Glomerular visceral epithelial cell (primary cell): Measurements from ENCODE around the gene CREB5.
"Not testable (repeated sequence)": the region's sequence is repeated elsewhere in the genome, so short reads cannot be mapped to it uniquely, and the experiment has no call there.

Experiments used
- DNase-seq: peaks from one replicate; pipeline ENCODE4 v3.0.0-alpha.2; 2016; ENCODE audit errors: extremely low spot score

The CREB5 gene

GRCh38 chr7:28811701-28812430, 399.5 kb downstream of the CREB5 start:
- DNase-seq = no peak

GRCh38 chr7:28812616-28813015, 400.3 kb downstream of the CREB5 start:
- no peak for DNase-seq

GRCh38 chr7:28813243-28813962, 401.1 kb downstream of the CREB5 start:
- no peak for DNase-seq

- no peak for DNase-seq
Measured at GRCh38 chr7:28815369-28815927, 403.1 kb downstream of the CREB5 start.

DNA sequence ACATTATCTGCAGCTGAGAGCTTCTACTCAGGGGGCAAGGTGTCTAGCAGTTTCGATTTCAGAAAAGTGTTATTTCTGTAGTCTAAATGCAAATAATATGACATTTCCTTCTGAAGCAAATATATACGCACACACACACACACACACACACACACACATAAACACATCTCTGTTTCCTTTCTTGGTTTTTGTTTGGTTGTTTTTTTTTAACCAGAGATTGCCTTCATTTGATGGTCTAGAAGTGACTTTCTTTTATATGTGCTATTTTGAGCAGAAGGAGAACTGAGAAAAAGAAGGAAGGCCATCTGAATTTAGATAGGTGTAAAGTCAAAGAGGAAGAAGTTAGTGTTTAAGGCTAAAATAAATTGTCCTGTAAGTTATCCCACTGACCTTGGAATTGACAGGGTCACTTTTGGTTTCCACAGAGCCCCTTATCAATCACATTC, 403.6 kb downstream of the CREB5 start:
- DNase-seq = no peak

DNA sequence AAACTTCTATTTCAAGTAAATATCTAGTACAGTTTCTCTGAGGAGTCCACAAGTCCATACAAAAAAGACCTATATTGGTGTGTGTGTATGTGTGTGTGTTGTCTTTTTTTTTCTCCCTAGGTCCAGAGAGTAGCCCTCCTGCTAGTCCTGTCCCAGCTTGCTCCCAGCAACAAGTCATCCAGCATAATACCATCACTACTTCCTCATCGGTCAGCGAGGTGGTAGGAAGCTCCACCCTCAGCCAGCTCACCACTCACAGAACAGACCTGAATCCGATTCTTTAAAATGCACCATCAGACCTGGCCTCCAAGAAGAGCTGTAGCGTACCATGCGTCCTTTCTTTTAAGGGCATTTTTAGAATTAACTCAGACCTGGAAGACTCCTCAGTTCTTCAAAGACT, 406.7 kb downstream of the CREB5 start:
- no peak for DNase-seq

GRCh38 chr7:28823582-28823981, 411.3 kb downstream of the CREB5 start:
- DNase-seq = no peak

- not testable (repeated sequence) for DNase-seq
Measured at GRCh38 chr7:28825817-28826448, 413.6 kb downstream of the CREB5 start.

DNA sequence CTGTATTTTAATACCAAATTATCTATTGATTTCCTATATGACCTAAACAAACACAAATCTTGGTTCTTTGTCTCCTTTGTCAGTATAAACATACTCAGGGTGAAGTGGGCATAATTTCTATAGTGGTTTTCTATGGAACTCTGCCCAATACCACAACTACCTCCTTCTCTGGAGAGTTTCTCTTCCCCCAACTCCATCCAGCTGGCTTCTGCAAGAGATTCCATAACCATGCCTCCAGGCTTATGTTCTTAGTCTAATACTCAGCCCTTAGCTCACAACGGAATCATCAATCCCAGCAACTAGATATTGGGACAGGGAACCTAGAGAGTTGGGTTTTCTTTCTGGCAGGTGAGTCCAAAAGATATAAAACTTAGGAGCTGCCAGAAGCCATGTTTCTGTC, 418.5 kb downstream of the CREB5 start:
- DNase-seq = peak; percentile 17

GRCh38 chr7:28832669-28833068, 420.4 kb downstream of the CREB5 start:
- no peak for DNase-seq

- DNase-seq = no peak
Measured at GRCh38 chr7:28835800-28836199, 423.5 kb downstream of the CREB5 start.

GRCh38 chr7:28836716-28837115, 424.4 kb downstream of the CREB5 start:
- no peak for DNase-seq

DNA sequence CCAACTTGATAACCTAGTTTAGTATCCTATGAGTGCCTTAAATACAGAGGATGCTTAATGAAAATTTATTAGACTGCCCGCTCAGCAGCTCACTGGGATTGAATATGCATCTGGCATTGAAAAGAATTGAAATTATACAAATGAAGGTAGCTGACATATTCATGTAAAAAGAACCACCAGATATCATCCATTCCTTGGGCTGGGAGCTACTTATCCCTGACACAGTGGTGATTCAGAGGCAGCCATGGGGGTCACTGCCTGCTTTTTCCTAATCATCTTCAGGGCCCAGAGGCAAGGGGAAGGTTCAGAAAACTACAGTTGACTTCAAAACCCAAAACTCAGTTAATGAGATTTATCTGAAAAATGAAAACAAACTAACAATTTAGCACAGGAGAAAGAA, 424.9 kb downstream of the CREB5 start:
- DNase-seq = no peak

DNA sequence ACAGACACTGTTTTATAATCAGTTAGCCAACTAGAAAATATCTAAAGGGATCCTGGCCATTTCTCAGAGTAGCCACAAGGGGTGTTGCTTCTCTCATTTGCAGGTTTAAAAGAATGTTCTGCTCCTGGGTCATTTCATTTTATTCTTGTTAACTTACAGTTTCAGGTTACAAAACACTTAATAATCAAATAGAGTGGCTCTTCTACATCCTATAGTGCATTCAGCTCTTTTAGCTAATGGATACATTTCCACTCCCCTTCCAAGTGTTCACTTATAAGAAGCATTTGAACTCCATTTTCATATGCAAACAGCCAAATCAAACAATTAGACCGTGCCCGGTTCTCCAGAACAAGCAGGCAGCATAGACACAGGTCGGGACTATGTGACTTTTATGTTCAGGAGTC, 428.3 kb downstream of the CREB5 start:
- DNase-seq = no peak

DNA sequence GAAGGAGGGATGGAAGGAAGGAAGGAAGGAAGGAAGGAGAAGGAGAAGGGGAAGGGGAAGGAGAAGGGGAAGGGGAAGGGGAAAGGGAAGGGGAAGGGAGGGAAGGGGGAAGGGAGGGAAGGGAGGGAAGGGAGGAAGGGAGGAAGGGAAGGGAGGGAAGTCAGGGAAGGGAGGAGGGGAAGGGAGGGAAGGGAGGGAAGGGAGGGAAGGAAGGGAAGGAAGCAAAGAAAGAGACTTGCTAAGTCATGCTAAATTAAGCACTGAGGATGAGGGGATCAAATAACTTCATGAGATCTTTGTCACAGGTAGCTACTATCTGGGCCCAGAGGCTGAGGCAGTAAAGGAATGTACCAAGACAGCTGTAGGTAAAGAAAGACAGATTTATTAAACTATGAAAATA, 429.4 kb downstream of the CREB5 start:
- DNase-seq = no peak

GRCh38 chr7:28842769-28843295, 430.5 kb downstream of the CREB5 start:
- no peak for DNase-seq

DNA sequence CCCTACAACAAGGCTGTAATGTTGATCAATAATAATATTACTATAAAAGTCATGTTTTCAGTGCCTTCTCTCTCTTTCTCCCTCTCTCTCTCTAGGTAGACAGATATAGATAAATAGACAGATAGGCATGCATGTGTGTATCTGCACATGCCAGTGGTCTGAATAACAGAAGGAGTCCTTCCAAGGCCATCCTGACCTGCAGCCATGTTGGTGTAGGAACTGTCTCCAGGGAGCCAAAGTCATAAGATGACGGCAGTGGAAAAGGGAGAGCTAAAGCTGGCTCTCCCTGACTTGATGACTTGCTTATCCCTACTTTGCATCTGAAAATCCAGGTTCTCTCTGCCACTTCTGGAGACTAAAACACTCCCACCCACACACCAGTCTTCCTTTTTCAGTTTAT, 432.8 kb downstream of the CREB5 start:
- DNase-seq = no peak

- DNase-seq = no peak
Measured at GRCh38 chr7:28847176-28847575, 434.9 kb downstream of the CREB5 start.

- no peak for DNase-seq
Measured at GRCh38 chr7:28847681-28848080, 435.4 kb downstream of the CREB5 start.

GRCh38 chr7:28848906-28849305, 436.6 kb downstream of the CREB5 start:
- DNase-seq = no peak

- DNase-seq = no peak
Measured at GRCh38 chr7:28850699-28851098, 438.4 kb downstream of the CREB5 start.

GRCh38 chr7:28853150-28853549, 440.8 kb downstream of the CREB5 start:
- no peak for DNase-seq
